BLaER1 treated with 17β-estradiol and CSF1 and Interleukin-3, amounts not matched to agents 10 nM and 100 nM (cell line): Measurements from ENCODE around the gene PSAPL1.

ENCODE experiments used
- H3K27ac ChIP-seq, 11 experiments: shearing (Covaris generic); formaldehyde crosslinking; 2 replicates each; pipeline ENCODE4 v1.8.1; 2022
- H3K27me3 ChIP-seq, 11 experiments: shearing (Covaris generic); formaldehyde crosslinking; 2 replicates each; pipeline ENCODE4 v1.8.1; 2022
- H3K36me3 ChIP-seq, 11 experiments: shearing (Covaris generic); formaldehyde crosslinking; 2 replicates each; pipeline ENCODE4 v1.8.1; 2022
- H3K4me1 ChIP-seq, 10 experiments: shearing (Covaris generic); formaldehyde crosslinking; 2 replicates each; pipeline ENCODE4 v1.8.1; 2022
- H3K4me2 ChIP-seq, 11 experiments: shearing (Covaris generic); formaldehyde crosslinking; 2 replicates each; pipeline ENCODE4 v1.8.1; 2022
- H3K4me3 ChIP-seq, 10 experiments: shearing (Covaris generic); formaldehyde crosslinking; 2 replicates each; pipeline ENCODE4 v1.8.1; 2022
- H3K9ac ChIP-seq, 11 experiments: shearing (Covaris generic); formaldehyde crosslinking; 2 replicates each; pipeline ENCODE4 v1.8.1; 2022
- H3K9me3 ChIP-seq, 11 experiments: shearing (Covaris generic); formaldehyde crosslinking; replicated peaks in 1 of 11; 2 replicates each; pipeline ENCODE4 v1.8.1; 2022
- H4K20me1 ChIP-seq, 11 experiments: shearing (Covaris generic); formaldehyde crosslinking; 2 replicates each; pipeline ENCODE4 v1.8.1; 2022
- Cebpa-rat ChIP-seq, 11 experiments: shearing (Covaris generic); IDR thresholded peaks; 2 replicates each; pipeline ENCODE4 v1.8.1; 2022

Gene PSAPL1

GRCh38 chr4:7444314-7444713 lies 9.6 kb upstream of the PSAPL1 start:
- Histone ChIP-seq H3K27me3 (no peaks in the 10 kb centered on the region), H3K27ac (no peak overlapping the region), H3K36me3 (no peaks in the 10 kb centered on the region), H3K9me3 (peaks cover 0 to 6% (median 4%) of the 10 kb centered on the region in 11 experiments; a peak in 8 of 22 replicates), H4K20me1 (peaks cover 0 to 6% (median 0%) of the 10 kb centered on the region in 11 experiments; a peak in 1 of 22 replicates), H3K4me3 (no peak overlapping the region), H3K9ac (no peak overlapping the region), H3K4me2 (no peak overlapping the region), H3K4me1 (peaks cover 0 to 57% (median 37%) of the 10 kb centered on the region in 10 experiments; a peak in 16 of 20 replicates)
- TF ChIP-seq Cebpa-rat (IDR thresholded peaks at IDR 0.05) = no peak

GRCh38 chr4:7442574-7443162 lies 7.9 kb upstream of the PSAPL1 start:
- Histone ChIP-seq H3K9me3 (peaks cover 0 to 20% (median 5%) of the 10 kb centered on the region in 11 experiments; a peak in 9 of 22 replicates), H3K27me3 (no peaks in the 10 kb centered on the region), H4K20me1 (peaks cover 0 to 6% (median 0%) of the 10 kb centered on the region in 11 experiments; a peak in 1 of 22 replicates), H3K4me3 (no peak overlapping the region), H3K4me1 (peaks cover 0 to 73% (median 44%) of the 10 kb centered on the region in 10 experiments; a peak in 17 of 20 replicates), H3K9ac (peak overlapping the region in 7 of 11 experiments; percentile 31 to 56 (median 48); a peak in 9 of 22 replicates), H3K4me2 (peak overlapping the region; percentile 61 to 82 (median 73)), H3K27ac (peak overlapping the region in 8 of 11 experiments; percentile 19 to 71 (median 48); a peak in 13 of 22 replicates), H3K36me3 (no peaks in the 10 kb centered on the region)
- no peak for TF ChIP-seq Cebpa-rat (IDR thresholded peaks at IDR 0.05)

GRCh38 chr4:7441201-7441600 lies 6.5 kb upstream of the PSAPL1 start:
- Histone ChIP-seq H3K9me3 (peaks cover 0 to 23% (median 5%) of the 10 kb centered on the region in 11 experiments; a peak in 9 of 22 replicates), H3K4me2 (peak overlapping the region in 5 of 11 experiments; percentile 21 to 66 (median 49); a peak in 8 of 22 replicates), H3K27ac (peak overlapping the region in 1 of 11 experiments; percentile 30; a peak in 1 of 22 replicates), H3K27me3 (no peaks in the 10 kb centered on the region), H3K36me3 (no peaks in the 10 kb centered on the region), H4K20me1 (no peaks in the 10 kb centered on the region), H3K4me3 (no peak overlapping the region), H3K4me1 (peaks cover 2 to 80% (median 50%) of the 10 kb centered on the region in 10 experiments; a peak in 18 of 20 replicates), H3K9ac (no peak overlapping the region)
- TF ChIP-seq Cebpa-rat (IDR thresholded peaks at IDR 0.05) = no peak

GRCh38 chr4:7439699-7440098 lies 5.0 kb upstream of the PSAPL1 start:
- TF ChIP-seq Cebpa-rat (IDR thresholded peaks at IDR 0.05) = no peak
- Histone ChIP-seq H3K4me1 (peaks cover 17 to 84% (median 63%) of the 10 kb centered on the region in 10 experiments; a peak in 19 of 20 replicates), H3K4me2 (peak overlapping the region in 7 of 11 experiments; percentile 12 to 66 (median 38); a peak in 11 of 22 replicates), H3K27me3 (no peaks in the 10 kb centered on the region), H3K9ac (no peak overlapping the region), H3K9me3 (peaks cover 0 to 23% (median 5%) of the 10 kb centered on the region in 11 experiments; a peak in 9 of 22 replicates), H4K20me1 (0 out of 22 replicates have a peak, but pooled peaks cover 0 to under 1% (median 0%) of the 10 kb centered on the region in 11 experiments), H3K27ac (no peak overlapping the region), H3K4me3 (no peak overlapping the region), H3K36me3 (no peaks in the 10 kb centered on the region)

GRCh38 chr4:7436256-7436655 lies 1.5 kb upstream of the PSAPL1 start:
- TF ChIP-seq Cebpa-rat (IDR thresholded peaks at IDR 0.05) = no peak
- no peak overlapping the region for H3K4me3 ChIP-seq
- peaks cover 19 to 100% (median 74%) of the 10 kb centered on the region in 10 experiments; a peak in 19 of 20 replicates for H3K4me1 ChIP-seq
- no peaks in the 10 kb centered on the region for H3K36me3 ChIP-seq
- H3K4me2 ChIP-seq = peak overlapping the region; percentile 13 to 84 (median 66); a peak in 19 of 22 replicates
- no peak overlapping the region for H3K9ac ChIP-seq
- H4K20me1 ChIP-seq = peaks cover 0 to 24% (median 0%) of the 10 kb centered on the region in 11 experiments; a peak in 4 of 22 replicates
- H3K27ac ChIP-seq = 0 out of 22 replicates have a peak overlapping the region, but pooled peaks of 1 of the 11 experiments have one; percentile 1
- peaks cover 0 to 23% (median 5%) of the 10 kb centered on the region in 11 experiments; a peak in 9 of 22 replicates for H3K9me3 ChIP-seq
- no peaks in the 10 kb centered on the region for H3K27me3 ChIP-seq

- no peak for TF ChIP-seq Cebpa-rat (IDR thresholded peaks at IDR 0.05)
Measured at GRCh38 chr4:7435471-7436061, 836 bp upstream of the PSAPL1 start.

GRCh38 chr4:7434141-7434765 lies 477 bp downstream of the PSAPL1 start:
- H3K27ac ChIP-seq = no peak overlapping the region
- H3K4me3 ChIP-seq = no peak overlapping the region
- H3K9ac ChIP-seq = peak overlapping the region in 1 of 11 experiments; percentile 43; a peak in 1 of 22 replicates
- TF ChIP-seq Cebpa-rat (IDR thresholded peaks at IDR 0.05) = no peak
- peaks cover 0 to 35% (median 0%) of the 10 kb centered on the region in 11 experiments; a peak in 4 of 22 replicates for H4K20me1 ChIP-seq
- H3K9me3 ChIP-seq = peaks cover 0 to 18% (median 5%) of the 10 kb centered on the region in 11 experiments; a peak in 9 of 22 replicates
- peak overlapping the region; percentile 33 to 84 (median 66); a peak in 17 of 22 replicates for H3K4me2 ChIP-seq
- no peaks in the 10 kb centered on the region for H3K36me3 ChIP-seq
- peaks cover 25 to 99% (median 68%) of the 10 kb centered on the region in 10 experiments; a peak in 19 of 20 replicates for H3K4me1 ChIP-seq
- no peaks in the 10 kb centered on the region for H3K27me3 ChIP-seq

More at GRCh38 chr4:7435471-7436061, 836 bp upstream of the PSAPL1 start:
- Histone ChIP-seq H3K4me3 (no peak overlapping the region), H3K27ac (peak overlapping the region in 3 of 11 experiments; percentile 1 to 49 (median 35); a peak in 1 of 22 replicates), H3K27me3 (no peaks in the 10 kb centered on the region), H3K9ac (0 out of 22 replicates have a peak overlapping the region, but pooled peaks of 1 of the 11 experiments have one; percentile 18), H3K4me2 (peak overlapping the region; percentile 33 to 84 (median 66); a peak in 19 of 22 replicates), H3K36me3 (no peaks in the 10 kb centered on the region), H3K9me3 (peaks cover 0 to 23% (median 5%) of the 10 kb centered on the region in 11 experiments; a peak in 9 of 22 replicates), H4K20me1 (peaks cover 0 to 31% (median 0%) of the 10 kb centered on the region in 11 experiments; a peak in 4 of 22 replicates), H3K4me1 (peaks cover 19 to 99% (median 71%) of the 10 kb centered on the region in 10 experiments; a peak in 19 of 20 replicates)

- Histone ChIP-seq H3K36me3 (no peaks in the 10 kb centered on the region), H3K27ac (no peak overlapping the region), H3K4me2 (peak overlapping the region in 7 of 11 experiments; percentile 53 to 84 (median 74); a peak in 8 of 22 replicates), H3K9ac (no peak overlapping the region), H4K20me1 (peaks cover 0 to 35% (median 0%) of the 10 kb centered on the region in 11 experiments; a peak in 4 of 22 replicates), H3K27me3 (no peaks in the 10 kb centered on the region), H3K4me1 (peaks cover 25 to 99% (median 63%) of the 10 kb centered on the region in 10 experiments; a peak in 19 of 20 replicates), H3K9me3 (peaks cover 0 to 11% (median 0%) of the 10 kb centered on the region in 11 experiments; a peak in 5 of 22 replicates), H3K4me3 (no peak overlapping the region)
- TF ChIP-seq Cebpa-rat (IDR thresholded peaks at IDR 0.05) = no peak
Measured at GRCh38 chr4:7433376-7434140, 1.2 kb downstream of the PSAPL1 start.
